Epithelial cell of esophagus (primary cell): ENCODE data around the gene ACBD3.
A peak's percentile ranks its signal among the peaks of the same experiment; 100 is the strongest.

Experiments
- DNase-seq: peaks from one replicate; pipeline ENCODE4 v3.0.0; 2010; ENCODE audit warnings: low read depth
- H3K4me3 ChIP-seq: 2 replicates; pipeline ENCODE4 v1.5.1; 2011; ENCODE audit warnings: mild to moderate bottlenecking, low read length, control low read depth
- TF ChIP-seq, protein P1 (sequence below): IDR thresholded peaks from 2 replicates; pipeline ENCODE4 v1.5.1; 2011; ENCODE audit warnings: low read depth, mild to moderate bottlenecking, low read length, control low read depth, inconsistent platforms; ENCODE audit not compliant: insufficient read depth; ENCODE audit errors: missing control alignments

The ACBD3 gene

DNA sequence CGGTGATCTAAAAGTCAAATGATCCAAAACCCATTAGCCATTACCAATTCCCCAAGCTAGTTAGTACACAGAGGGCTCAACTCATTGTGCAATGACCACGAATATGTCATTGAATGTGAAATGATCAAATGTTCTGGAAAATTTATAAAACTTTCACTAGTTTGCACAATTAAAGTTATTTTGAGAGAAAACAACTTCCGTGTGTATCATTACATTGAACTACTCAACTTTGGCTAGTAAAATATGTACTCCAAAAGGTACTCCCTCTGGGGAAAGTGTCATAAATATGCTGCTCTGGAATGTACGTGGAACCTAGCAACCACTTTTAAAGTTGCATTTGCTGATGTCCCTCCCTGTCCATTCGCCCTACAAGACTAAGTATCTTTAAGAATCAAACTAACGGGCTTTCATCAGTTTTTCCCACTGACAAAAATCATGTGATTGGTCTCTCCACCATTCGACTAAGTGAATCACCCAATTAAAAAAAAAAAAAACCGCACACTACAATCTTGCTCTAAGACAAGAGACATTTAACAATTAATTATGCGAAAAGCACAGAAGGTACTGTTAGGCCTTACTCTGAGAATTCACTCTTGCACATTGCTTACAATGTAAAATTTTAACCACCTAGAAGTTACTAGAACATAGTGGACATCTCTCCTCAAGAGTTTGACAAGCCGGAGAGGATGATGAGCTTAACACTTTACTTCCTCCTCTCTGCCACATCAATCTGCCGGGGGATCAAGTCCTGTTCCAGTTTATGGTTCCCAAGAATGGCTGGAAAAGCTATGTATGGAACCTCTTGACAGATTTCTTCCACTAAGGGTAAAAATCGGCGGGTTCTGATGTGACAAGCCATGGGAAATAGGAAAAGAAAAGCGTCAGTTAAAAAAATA is 1.2 kb downstream of the ACBD3 start:
- peak overlapping the region; percentile 87 for H3K4me3 ChIP-seq
- TF ChIP-seq, protein P1, sequence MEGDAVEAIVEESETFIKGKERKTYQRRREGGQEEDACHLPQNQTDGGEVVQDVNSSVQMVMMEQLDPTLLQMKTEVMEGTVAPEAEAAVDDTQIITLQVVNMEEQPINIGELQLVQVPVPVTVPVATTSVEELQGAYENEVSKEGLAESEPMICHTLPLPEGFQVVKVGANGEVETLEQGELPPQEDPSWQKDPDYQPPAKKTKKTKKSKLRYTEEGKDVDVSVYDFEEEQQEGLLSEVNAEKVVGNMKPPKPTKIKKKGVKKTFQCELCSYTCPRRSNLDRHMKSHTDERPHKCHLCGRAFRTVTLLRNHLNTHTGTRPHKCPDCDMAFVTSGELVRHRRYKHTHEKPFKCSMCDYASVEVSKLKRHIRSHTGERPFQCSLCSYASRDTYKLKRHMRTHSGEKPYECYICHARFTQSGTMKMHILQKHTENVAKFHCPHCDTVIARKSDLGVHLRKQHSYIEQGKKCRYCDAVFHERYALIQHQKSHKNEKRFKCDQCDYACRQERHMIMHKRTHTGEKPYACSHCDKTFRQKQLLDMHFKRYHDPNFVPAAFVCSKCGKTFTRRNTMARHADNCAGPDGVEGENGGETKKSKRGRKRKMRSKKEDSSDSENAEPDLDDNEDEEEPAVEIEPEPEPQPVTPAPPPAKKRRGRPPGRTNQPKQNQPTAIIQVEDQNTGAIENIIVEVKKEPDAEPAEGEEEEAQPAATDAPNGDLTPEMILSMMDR = no peak
- DNase-seq = peak; percentile 22

DNA sequence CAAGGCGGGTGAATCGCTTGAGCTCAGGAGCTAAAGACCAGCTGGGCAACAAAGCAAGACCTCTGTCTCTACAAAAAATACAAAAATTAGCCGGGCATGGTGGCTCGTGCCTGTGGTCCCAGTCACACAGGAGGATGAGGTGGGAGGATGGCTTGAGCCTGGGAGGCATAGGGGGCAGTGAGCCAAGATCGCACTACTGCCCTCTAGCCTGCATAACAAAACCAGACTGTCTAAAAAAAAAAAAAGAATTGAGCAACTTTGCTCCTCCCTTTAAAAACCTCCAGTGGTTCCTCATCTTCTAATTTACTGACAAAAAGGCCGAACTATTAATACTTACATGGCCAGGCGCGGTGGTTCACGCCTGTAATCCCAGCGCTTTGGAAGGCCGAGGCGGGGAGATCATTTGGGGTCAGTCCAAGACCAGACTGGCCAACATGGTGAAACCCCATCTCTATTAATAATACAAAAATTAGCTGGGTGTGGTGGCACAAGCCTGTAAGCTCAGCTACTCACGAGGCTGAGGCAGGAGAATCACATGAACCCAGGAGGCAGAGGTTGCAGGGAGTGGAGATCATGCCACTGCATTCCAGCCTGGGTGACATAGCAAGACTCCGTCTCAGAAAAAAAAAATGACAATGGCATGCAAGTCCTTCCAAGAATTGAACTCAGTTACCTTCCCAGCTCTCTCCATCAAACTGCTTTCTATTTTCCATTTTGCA is 4.4 kb downstream of the ACBD3 start:
- peak; percentile 65 for DNase-seq
- TF ChIP-seq, protein P1 = peak; percentile 44
- no peak overlapping the region for H3K4me3 ChIP-seq

DNA sequence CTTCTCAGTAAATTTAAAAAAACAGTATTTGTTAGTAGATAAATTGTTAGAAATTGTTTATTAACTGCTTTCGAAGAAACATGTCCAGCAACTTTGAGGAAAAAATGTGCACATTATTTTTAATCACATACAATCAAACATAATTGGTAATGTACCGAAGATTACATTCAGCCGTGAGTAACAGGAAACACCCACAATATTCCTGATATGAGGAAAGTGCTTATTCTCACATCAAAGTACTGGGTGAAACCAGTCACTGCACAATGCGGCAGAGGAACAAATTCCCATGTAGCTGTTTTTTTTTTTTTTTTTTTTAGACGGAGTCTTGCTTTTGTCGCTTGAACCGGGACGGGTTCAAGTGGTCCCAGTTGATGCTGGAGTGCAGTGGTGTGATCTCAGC is 9.7 kb downstream of the ACBD3 start:
- no peak overlapping the region for H3K4me3 ChIP-seq
- TF ChIP-seq, protein P1 = no peak
- DNase-seq = no peak

DNA sequence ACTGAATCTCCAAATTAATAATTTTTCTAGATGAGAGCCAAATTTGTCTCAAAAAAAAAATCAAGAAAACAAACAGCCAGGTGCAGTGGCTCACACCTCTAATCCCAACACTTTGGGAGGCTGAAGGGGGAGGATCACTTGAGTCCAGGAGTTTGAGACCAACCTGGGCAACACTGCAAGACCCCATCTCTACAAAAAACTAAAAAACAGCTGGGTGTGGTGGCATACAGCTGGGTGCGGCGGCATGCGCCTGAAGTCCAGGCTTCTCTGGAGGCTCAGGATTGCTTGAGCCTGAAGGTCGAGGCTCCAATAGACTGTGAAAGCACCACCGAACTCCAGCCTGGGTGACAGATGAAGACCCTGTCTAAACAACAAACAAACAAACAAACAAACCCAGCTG is 14.0 kb downstream of the ACBD3 start:
- no peak overlapping the region for H3K4me3 ChIP-seq
- no peak for DNase-seq
- TF ChIP-seq, protein P1 = no peak

DNA sequence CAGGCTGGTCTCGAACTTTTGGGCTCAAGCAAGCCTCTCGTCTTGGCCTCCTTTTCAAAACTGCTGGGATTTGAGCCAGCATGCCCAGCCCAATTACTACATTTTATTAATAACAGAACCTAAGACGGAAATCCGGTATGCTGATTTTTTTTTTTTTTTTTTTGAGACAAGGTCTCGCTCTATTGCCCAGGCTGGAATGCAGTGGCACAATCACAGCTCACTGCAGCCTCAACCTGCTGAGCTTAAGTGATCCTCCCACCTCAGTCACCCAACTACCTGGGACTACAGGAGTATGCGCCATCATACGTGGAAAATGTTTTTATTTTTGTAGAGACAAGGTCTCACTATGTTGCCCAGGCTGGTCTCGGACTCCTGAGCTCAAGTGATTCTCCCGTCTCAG is 20.2 kb downstream of the ACBD3 start:
- TF ChIP-seq, protein P1 = no peak
- DNase-seq = no peak
- no peak overlapping the region for H3K4me3 ChIP-seq

DNA sequence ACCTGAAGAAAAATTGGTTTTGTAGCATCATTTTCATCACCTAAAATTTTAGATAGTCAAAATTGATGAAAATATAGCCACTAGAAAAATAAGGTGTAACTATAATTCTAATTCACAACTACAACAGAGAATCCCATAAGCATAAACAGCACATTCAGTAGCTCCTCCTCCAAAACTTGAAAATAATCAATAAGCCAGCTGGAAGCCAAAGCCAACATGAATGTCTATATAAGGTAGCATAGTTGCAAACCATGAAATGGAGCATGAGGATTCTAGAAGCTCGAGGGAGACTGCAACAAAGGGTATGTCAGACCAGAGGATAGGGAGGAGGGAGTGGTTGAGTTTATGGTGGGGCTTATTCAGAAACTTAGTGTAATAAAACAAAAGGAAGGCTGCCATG is 22.4 kb downstream of the ACBD3 start:
- no peak overlapping the region for H3K4me3 ChIP-seq
- TF ChIP-seq, protein P1 = no peak
- DNase-seq = no peak
